ENCODE results near the gene MORN5.

The MORN5 gene

DNA sequence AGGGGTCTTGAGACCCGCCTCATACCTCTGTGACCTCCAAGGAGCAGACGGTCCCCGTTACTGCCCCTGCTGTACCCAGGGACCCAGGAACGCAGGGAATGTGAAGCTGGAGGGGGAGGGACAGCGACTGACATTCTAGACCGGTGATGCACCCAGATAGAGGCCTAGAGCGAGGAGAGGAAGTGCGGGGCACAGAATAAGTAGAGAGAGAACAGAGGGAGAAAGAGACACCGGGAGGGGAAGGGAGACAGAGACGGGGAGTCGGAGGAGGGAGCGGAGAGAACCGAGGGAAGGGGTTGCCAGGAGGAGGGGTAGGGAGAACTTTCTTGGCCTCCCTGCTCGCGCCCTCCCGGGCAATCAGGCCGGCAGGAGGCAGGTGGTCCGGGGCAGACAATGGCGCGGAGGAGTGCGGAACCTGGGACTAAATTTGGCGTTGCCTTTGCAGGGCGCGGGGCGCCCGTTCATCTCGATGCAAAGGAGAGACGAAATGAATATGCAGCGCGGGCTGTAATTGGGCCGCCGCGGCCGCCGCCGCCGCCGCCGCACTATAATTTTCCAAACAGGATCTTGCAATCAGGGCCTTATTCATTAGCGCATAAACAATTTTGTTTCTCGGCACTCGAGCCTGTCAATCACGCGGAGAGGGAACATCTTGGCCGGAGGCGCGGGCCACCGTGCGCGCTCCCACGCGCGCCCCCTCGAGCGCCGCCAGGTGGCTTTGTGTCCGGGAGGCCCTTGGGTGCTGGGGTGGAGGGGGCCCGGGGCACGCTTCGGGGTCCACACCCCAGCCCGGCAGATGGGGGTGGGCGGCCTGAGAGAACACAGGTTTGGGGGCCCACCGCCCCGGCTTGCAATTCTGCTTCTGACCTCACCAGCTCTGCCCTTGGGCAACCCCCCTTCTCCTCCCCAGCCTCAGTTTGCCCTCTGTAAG is 33.1 kb upstream of the MORN5 start:
- DNase-seq = no peak
- Histone ChIP-seq H3K27me3 (ENCODE audit: insufficient read depth, low read depth, severe bottlenecking) (peaks cover 25% of the 10 kb centered on the region), H3K4me3 (ENCODE audit: low read depth, low read length) (peak overlapping the region; percentile 43), H3K36me3 (no peaks in the 10 kb centered on the region), H3K27ac (no peak overlapping the region), H3K9me3 (ENCODE audit: severe bottlenecking) (no peaks in the 10 kb centered on the region)
- TF ChIP-seq, protein P1, sequence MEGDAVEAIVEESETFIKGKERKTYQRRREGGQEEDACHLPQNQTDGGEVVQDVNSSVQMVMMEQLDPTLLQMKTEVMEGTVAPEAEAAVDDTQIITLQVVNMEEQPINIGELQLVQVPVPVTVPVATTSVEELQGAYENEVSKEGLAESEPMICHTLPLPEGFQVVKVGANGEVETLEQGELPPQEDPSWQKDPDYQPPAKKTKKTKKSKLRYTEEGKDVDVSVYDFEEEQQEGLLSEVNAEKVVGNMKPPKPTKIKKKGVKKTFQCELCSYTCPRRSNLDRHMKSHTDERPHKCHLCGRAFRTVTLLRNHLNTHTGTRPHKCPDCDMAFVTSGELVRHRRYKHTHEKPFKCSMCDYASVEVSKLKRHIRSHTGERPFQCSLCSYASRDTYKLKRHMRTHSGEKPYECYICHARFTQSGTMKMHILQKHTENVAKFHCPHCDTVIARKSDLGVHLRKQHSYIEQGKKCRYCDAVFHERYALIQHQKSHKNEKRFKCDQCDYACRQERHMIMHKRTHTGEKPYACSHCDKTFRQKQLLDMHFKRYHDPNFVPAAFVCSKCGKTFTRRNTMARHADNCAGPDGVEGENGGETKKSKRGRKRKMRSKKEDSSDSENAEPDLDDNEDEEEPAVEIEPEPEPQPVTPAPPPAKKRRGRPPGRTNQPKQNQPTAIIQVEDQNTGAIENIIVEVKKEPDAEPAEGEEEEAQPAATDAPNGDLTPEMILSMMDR (IDR thresholded peaks at IDR 0.05; ENCODE audit: low read depth, low read length) = peak; percentile 32

DNA sequence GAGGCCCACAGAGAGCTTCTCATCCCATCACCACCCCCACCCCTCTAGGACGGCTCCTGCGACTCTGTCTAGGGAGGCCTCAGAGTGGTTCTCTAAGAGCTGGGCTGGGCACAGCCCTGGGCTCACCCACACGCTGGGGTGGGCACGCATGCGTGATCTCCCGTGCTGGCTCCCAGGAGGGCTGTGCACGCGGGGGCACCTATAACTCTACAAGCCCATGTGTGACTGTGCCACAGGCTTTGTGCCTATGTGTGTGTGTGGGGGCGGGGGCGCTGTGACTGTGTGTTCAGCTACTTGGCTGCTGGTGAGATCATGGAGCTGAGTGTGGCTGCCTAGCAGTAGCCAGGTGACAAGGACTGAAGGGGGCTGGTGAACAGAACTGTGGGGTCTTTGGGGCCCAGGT is 32.3 kb upstream of the MORN5 start:
- Histone ChIP-seq H3K36me3 (no peaks in the 10 kb centered on the region), H3K4me3 (ENCODE audit: low read depth, low read length) (no peak overlapping the region), H3K27ac (no peak overlapping the region), H3K27me3 (ENCODE audit: insufficient read depth, low read depth, severe bottlenecking) (peaks cover 25% of the 10 kb centered on the region), H3K9me3 (ENCODE audit: severe bottlenecking) (no peaks in the 10 kb centered on the region)
- TF ChIP-seq, protein P1 (IDR thresholded peaks at IDR 0.05; ENCODE audit: low read depth, low read length) = no peak
- DNase-seq = no peak

DNA sequence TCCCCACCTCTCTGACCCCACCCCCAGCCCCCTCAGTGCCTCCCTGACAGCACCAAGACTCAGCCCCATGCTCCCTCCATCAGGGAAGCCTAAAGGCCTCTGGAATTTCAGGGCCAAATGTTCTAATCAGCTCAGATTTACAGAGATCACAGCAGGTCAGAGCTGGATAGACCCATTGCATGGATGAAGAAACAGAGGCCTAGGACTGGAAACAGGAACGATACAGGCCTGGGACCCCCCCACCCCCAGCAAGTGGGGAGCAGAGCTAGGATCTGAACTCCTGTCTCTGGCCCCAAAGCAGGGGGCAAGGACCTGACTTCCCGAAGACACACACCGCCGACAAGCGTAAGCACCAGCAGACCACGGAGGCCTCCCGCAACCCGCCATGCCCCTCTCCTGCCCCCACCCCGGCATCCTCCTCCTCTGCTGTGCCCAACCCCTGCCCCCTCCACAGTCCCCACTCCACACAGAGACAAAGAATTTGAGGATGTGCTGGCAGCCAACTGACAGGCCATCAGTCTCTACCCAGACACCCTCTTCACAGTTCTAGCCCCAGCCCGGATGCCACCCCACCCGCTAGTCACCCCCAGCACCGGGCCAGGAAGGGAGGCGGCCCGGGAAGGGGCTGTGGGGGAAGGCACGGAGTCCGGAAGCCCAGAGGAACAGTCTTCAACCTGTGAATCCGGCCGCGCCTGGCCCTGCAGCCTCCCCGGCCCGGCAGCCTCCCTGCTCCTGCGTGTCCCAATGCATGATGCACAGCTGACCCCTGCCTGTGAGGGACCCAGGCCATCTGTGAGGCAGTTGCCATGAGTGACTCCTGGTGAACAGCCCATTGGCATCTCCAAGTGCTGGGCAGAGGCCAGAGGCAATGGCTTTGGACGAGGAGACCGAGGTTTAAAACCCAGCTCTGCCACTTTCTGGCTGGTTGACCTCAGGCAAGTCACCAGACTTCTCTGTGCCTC is 31.4 kb upstream of the MORN5 start:
- H3K9me3 ChIP-seq (ENCODE audit: severe bottlenecking) = no peaks in the 10 kb centered on the region
- peaks cover 23% of the 10 kb centered on the region for H3K27me3 ChIP-seq (ENCODE audit: insufficient read depth, low read depth, severe bottlenecking)
- no peak overlapping the region for H3K4me3 ChIP-seq (ENCODE audit: low read depth, low read length)
- no peak overlapping the region for H3K27ac ChIP-seq
- no peak for DNase-seq
- H3K36me3 ChIP-seq = no peaks in the 10 kb centered on the region
- TF ChIP-seq, protein P1 (IDR thresholded peaks at IDR 0.05; ENCODE audit: low read depth, low read length) = no peak

DNA sequence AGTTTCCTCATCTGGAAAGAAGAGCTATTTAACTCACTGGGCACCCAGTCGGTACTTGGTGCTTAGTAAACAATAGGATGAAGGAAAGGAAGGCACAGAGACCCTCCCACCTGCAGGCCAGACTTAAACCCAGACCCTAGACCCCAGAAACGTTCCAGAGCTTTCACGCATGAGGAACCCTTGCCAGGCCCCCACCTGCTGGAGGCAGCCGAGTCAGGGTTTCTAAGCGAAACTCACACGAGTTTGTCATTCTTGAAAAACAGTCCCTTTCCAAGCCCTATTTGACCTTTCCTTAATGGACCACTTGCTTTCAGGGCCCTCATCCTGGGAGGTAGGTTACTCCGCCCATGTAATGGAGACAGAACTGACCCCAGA is 30.8 kb upstream of the MORN5 start:
- TF ChIP-seq, protein P1 (IDR thresholded peaks at IDR 0.05; ENCODE audit: low read depth, low read length) = no peak
- Histone ChIP-seq H3K9me3 (ENCODE audit: severe bottlenecking) (no peaks in the 10 kb centered on the region), H3K27me3 (ENCODE audit: insufficient read depth, low read depth, severe bottlenecking) (peaks cover 22% of the 10 kb centered on the region), H3K4me3 (ENCODE audit: low read depth, low read length) (no peak overlapping the region), H3K36me3 (no peaks in the 10 kb centered on the region), H3K27ac (no peak overlapping the region)
- DNase-seq = no peak

DNA sequence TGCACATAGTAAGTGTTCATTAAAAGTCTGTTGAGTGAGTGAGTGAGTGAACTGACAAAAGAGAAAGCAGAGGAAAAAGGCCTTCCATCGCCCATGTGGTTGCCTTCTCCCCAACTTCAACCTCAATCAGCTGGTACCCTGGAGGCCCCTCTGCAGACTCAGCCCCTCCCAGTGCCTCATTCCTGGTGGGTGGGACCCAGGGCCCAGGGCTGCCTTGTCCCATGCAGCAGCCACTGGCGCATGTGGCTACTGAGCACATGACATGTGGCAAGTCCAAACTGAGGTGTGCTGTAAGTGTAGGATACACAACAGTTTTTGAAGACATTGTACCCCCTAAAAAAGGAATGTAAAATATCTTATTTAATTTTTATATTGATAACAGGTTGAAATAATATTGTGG is 29.7 kb upstream of the MORN5 start:
- H3K9me3 ChIP-seq (ENCODE audit: severe bottlenecking) = no peaks in the 10 kb centered on the region
- H3K4me3 ChIP-seq (ENCODE audit: low read depth, low read length) = no peak overlapping the region
- TF ChIP-seq, protein P1 (IDR thresholded peaks at IDR 0.05; ENCODE audit: low read depth, low read length) = no peak
- no peak overlapping the region for H3K27ac ChIP-seq
- no peaks in the 10 kb centered on the region for H3K36me3 ChIP-seq
- no peak for DNase-seq
- peaks cover 19% of the 10 kb centered on the region for H3K27me3 ChIP-seq (ENCODE audit: insufficient read depth, low read depth, severe bottlenecking)
